ENCODE data around the gene FOXP3. TPM values are rescaled to one million over a fixed set of nuclear protein-coding genes. Genes with fewer than 3 reads are reported as not detected.

FOXP3 gene
- total and polyA plus RNA-seq, 2 experiments from 2014 or later, result 0.11 to 0.28 TPM

GRCh38 chrX:49256268-49256995 is 8.1 kb downstream of the FOXP3 start (continued):
- TF ChIP-seq ETS1 (IDR thresholded peaks at IDR 0.05), result no peak
- TF ChIP-seq ZNF114 (CRISPR knock-in tag; IDR thresholded peaks at IDR 0.05), result no peak
- TF ChIP-seq CREB1 (CRISPR knock-in tag; IDR thresholded peaks at IDR 0.05; ENCODE audit: low read depth), result no peak
- no peak for TF ChIP-seq STAT1 (IDR thresholded peaks at IDR 0.05; ENCODE audit: unreplicated experiment)

GRCh38 chrX:49254639-49255038 is 9.9 kb downstream of the FOXP3 start:
- no peaks in the 10 kb centered on the region for H3K9me3 Mint-ChIP-seq
- no peak overlapping the region for H3K4me3 Mint-ChIP-seq
- peaks cover 4% of the 10 kb centered on the region; the same call in 2 of the 3 replicates for H3K4me1 Mint-ChIP-seq

More at GRCh38 chrX:49254639-49255038, 9.9 kb downstream of the FOXP3 start:
- TF ChIP-seq STAT1 (IDR thresholded peaks at IDR 0.05; ENCODE audit: unreplicated experiment) (no peak), ZNF462 (CRISPR knock-in tag; IDR thresholded peaks at IDR 0.05) (no peak), ETS1 (IDR thresholded peaks at IDR 0.05) (no peak), EZH2 (IDR thresholded peaks at IDR 0.05; ENCODE audit: low read depth, unreplicated experiment) (no peak), ZNF114 (CRISPR knock-in tag; IDR thresholded peaks at IDR 0.05) (no peak), NANOG (IDR thresholded peaks at IDR 0.05; ENCODE audit: borderline replicate concordance) (no peak), CREB1 (CRISPR knock-in tag; IDR thresholded peaks at IDR 0.05; ENCODE audit: low read depth) (no peak)
- no peaks in the 10 kb centered on the region; the same call in 2 of the 3 replicates for H3K36me3 Mint-ChIP-seq (ENCODE audit: low read depth)
- H3K9me2 ChIP-seq (ENCODE audit: insufficient read depth), result no peaks in the 10 kb centered on the region
- no peak overlapping the region for H3K4me3 ChIP-seq
- peaks cover 2% of the 10 kb centered on the region for H3K27me3 Mint-ChIP-seq (ENCODE audit: insufficient read depth, low read depth, poor library complexity)
- H3K27ac ChIP-seq (ENCODE audit: low read depth), result no peak overlapping the region
- H4K20me1 ChIP-seq (replicated peaks; ENCODE audit: insufficient read depth), result no peaks in the 10 kb centered on the region
- no peak overlapping the region for H2AFZ ChIP-seq
- H3K4me2 ChIP-seq, result no peak overlapping the region
- H3K36me3 ChIP-seq (ENCODE audit: insufficient read depth), result no peaks in the 10 kb centered on the region
- H3K4me1 ChIP-seq (ENCODE audit: insufficient read depth), result no peaks in the 10 kb centered on the region
- no peaks in the 10 kb centered on the region for H3F3A ChIP-seq (replicated peaks; ENCODE audit: low read depth)
- no peak for DNase-seq (ENCODE audit: low spot score)
- no peak for ATAC-seq
- H3K27me3 ChIP-seq (ENCODE audit: insufficient read depth), result no peaks in the 10 kb centered on the region
- no peak overlapping the region for H3K27ac Mint-ChIP-seq
- no peaks in the 10 kb centered on the region for H3K79me2 ChIP-seq (replicated peaks; ENCODE audit: insufficient read depth)
